ENCODE measurements around the gene PIGU. TPM values are rescaled to one million over a fixed set of nuclear protein-coding genes. Genes with fewer than 3 reads are reported as not detected.

The PIGU gene
- total RNA-seq, 2 donors from 2014 or later, result 35.8 to 41.2 TPM

DNA sequence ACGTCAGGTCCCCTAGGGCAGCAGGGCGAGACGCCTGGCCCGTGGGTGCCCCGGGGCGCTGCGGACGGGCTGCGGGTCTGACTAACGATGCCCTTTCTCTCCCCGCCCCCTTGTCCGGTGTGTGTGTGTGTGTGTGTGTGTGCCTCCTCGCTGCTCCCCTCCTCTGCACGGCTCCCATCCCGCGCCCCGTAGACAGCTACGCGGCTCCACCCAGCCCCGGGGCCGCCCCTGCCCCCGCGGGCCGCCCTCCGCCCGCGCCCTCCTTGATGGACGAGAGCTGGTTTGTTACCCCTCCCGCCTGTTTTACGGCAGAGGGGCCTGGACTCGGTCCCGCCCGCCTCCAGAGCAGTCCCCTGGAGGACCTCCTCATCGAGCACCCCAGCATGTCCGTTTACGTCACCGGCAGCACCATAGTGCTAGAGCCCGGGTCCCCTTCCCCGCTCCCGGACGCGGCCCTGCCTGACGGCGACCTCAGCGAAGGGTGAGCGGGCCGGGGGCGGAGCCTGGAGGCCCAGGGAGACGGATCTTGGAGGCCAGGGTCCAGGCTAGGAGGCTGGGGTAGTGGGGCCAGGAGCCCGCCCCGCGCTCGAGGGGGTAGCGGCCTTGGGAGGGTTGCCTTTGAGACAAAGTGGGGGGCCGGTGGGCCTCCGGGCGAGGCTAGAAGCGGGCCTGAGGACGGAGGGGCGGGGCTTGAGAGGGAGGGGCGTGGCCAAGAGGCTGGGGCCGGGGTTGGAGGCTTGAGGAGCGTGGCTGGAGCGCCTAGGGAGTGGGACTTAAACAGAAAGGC lies 32.3 kb upstream of the PIGU start:
- H3K9ac ChIP-seq (ENCODE audit: extremely low read depth, low read length, poor library complexity, severe bottlenecking), result no peak overlapping the region
- H3K36me3 Mint-ChIP-seq (ENCODE audit: low read depth), result peaks cover 14% of the 10 kb centered on the region
- H3K4me1 ChIP-seq (ENCODE audit: control insufficient read depth, insufficient read depth, low read length), result peaks cover 5% of the 10 kb centered on the region
- H3K27me3 ChIP-seq (ENCODE audit: control insufficient read depth, insufficient read depth, low read length, poor library complexity, severe bottlenecking), result peaks cover 16% of the 10 kb centered on the region
- H3K4me3 Mint-ChIP-seq, result peak overlapping the region; percentile 67
- peaks cover 13% of the 10 kb centered on the region for H3K36me3 ChIP-seq (ENCODE audit: control insufficient read depth, insufficient read depth, low read length)
- no peaks in the 10 kb centered on the region for H3K9me3 Mint-ChIP-seq
- peak; percentile 95 for DNase-seq
- WGBS, 2 experiments (ENCODE audit: insufficient coverage in 1 of 2, insufficient read length in 1 of 2), result 6% methylated on average over 7 to 64 of the region's 64 CpGs
- H3K4me3 ChIP-seq (ENCODE audit: low read length), result peak overlapping the region; percentile 76
- no peaks in the 10 kb centered on the region for H3K9me3 ChIP-seq (ENCODE audit: control insufficient read depth, low read length)
- TF ChIP-seq, protein P1, sequence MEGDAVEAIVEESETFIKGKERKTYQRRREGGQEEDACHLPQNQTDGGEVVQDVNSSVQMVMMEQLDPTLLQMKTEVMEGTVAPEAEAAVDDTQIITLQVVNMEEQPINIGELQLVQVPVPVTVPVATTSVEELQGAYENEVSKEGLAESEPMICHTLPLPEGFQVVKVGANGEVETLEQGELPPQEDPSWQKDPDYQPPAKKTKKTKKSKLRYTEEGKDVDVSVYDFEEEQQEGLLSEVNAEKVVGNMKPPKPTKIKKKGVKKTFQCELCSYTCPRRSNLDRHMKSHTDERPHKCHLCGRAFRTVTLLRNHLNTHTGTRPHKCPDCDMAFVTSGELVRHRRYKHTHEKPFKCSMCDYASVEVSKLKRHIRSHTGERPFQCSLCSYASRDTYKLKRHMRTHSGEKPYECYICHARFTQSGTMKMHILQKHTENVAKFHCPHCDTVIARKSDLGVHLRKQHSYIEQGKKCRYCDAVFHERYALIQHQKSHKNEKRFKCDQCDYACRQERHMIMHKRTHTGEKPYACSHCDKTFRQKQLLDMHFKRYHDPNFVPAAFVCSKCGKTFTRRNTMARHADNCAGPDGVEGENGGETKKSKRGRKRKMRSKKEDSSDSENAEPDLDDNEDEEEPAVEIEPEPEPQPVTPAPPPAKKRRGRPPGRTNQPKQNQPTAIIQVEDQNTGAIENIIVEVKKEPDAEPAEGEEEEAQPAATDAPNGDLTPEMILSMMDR (conservative IDR thresholded peaks at IDR 0.05), result no peak
- H3K27me3 Mint-ChIP-seq (ENCODE audit: insufficient read depth), result peaks cover 42% of the 10 kb centered on the region
- peaks cover 18% of the 10 kb centered on the region for H3K4me1 Mint-ChIP-seq
- peak overlapping the region; percentile 40 for H3K27ac ChIP-seq (ENCODE audit: low read depth, low read length)
- no peak overlapping the region for H3K27ac Mint-ChIP-seq

DNA sequence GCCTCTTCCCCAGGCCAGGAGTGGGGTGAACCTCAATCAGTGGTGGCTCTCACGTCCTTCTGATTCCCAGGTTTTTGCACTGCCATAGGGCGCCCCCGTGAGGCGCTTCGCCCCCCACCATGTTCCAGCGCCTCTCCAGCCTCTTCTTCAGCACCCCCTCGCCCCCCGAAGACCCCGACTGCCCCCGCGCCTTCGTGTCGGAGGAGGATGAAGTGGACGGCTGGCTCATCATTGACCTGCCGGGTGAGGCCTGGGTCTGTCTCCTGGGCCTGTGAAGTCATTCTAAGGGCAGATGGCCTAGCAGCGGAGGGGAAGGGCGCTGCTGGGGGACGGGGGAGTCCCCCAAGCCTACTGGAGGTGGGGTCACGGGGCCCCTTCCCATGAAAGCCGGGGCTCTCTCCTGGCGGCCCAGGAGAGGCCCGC lies 31.7 kb upstream of the PIGU start:
- Histone ChIP-seq H3K27me3 (ENCODE audit: control insufficient read depth, insufficient read depth, low read length, poor library complexity, severe bottlenecking) (peaks cover 16% of the 10 kb centered on the region), H3K4me3 (ENCODE audit: low read length) (peak overlapping the region; percentile 76), H3K9ac (ENCODE audit: extremely low read depth, low read length, poor library complexity, severe bottlenecking) (no peak overlapping the region), H3K27ac (ENCODE audit: low read depth, low read length) (no peak overlapping the region), H3K4me1 (ENCODE audit: control insufficient read depth, insufficient read depth, low read length) (peaks cover 5% of the 10 kb centered on the region), H3K9me3 (ENCODE audit: control insufficient read depth, low read length) (no peaks in the 10 kb centered on the region), H3K36me3 (ENCODE audit: control insufficient read depth, insufficient read depth, low read length) (peaks cover 7% of the 10 kb centered on the region)
- H3K27me3 Mint-ChIP-seq (ENCODE audit: insufficient read depth), result peaks cover 42% of the 10 kb centered on the region
- H3K27ac Mint-ChIP-seq, result no peak overlapping the region
- TF ChIP-seq, protein P1 (conservative IDR thresholded peaks at IDR 0.05), result peak; percentile 80
- peak; percentile 81 for DNase-seq
- peaks cover 11% of the 10 kb centered on the region for H3K36me3 Mint-ChIP-seq (ENCODE audit: low read depth)
- peak overlapping the region; percentile 67 for H3K4me3 Mint-ChIP-seq
- peaks cover 18% of the 10 kb centered on the region for H3K4me1 Mint-ChIP-seq
- 19 to 35% methylated on average over 6 to 22 of the region's 22 CpGs for WGBS, 2 experiments (ENCODE audit: insufficient coverage in 1 of 2, insufficient read length in 1 of 2)
- H3K9me3 Mint-ChIP-seq, result no peaks in the 10 kb centered on the region

DNA sequence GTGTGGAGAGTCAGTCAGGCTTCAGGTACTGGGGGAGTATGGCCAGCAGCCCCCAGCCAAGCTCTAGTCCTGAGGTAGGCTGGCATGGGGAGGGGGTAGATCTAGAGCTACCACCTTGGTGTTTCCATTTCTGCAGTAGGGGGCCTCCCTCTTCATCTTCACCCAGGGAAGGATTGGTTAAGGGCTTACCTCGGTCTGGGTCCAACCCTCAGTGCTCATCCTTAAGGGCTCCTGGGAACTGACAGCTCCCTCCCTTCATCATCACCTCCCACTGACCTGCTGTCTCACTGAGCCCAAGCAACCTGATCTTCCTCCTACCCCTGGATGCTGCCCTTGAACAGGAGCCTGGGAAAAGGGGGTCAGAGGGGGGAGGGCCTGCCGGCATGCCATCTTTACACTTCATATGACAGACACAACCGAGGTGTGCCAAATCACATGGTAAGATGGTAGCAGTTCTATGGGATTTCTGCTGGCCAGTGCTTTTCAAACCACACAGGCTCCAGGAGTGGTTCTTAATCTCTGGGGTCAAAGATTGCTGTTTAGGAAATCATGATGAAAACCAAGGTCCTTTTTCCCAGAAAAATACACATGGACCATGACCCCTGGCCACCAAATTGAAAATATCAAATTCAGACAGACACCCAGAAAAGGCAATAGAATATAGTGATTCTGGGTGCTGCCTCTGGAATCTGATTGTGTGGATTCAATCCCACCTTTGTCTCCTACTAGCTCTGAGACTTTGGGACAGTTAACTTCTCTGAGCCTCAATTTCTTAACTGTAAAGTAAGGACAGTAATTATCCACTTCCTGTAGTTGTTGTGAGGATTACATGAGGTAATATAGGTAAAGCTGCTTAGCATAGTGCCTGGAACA lies 30.3 kb upstream of the PIGU start:
- H3K36me3 ChIP-seq (ENCODE audit: control insufficient read depth, insufficient read depth, low read length), result peaks cover 4% of the 10 kb centered on the region
- Mint-ChIP-seq H3K4me1 (peaks cover 28% of the 10 kb centered on the region), H3K9me3 (no peaks in the 10 kb centered on the region), H3K36me3 (ENCODE audit: low read depth) (peaks cover 3% of the 10 kb centered on the region), H3K4me3 (no peak overlapping the region), H3K27me3 (ENCODE audit: insufficient read depth) (peaks cover 48% of the 10 kb centered on the region), H3K27ac (no peak overlapping the region)
- no peak for DNase-seq
- H3K4me1 ChIP-seq (ENCODE audit: control insufficient read depth, insufficient read depth, low read length), result peaks cover 5% of the 10 kb centered on the region
- no peak overlapping the region for H3K4me3 ChIP-seq (ENCODE audit: low read length)
- H3K9ac ChIP-seq (ENCODE audit: extremely low read depth, low read length, poor library complexity, severe bottlenecking), result no peak overlapping the region
- TF ChIP-seq, protein P1 (conservative IDR thresholded peaks at IDR 0.05), result no peak
- no peak overlapping the region for H3K27ac ChIP-seq (ENCODE audit: low read depth, low read length)
- WGBS, 2 experiments (ENCODE audit: insufficient coverage in 1 of 2, insufficient read length in 1 of 2), result 94 to 100% methylated on average over 2 to 3 of the region's 3 CpGs
- H3K9me3 ChIP-seq (ENCODE audit: control insufficient read depth, low read length), result no peaks in the 10 kb centered on the region
- H3K27me3 ChIP-seq (ENCODE audit: control insufficient read depth, insufficient read depth, low read length, poor library complexity, severe bottlenecking), result peaks cover 24% of the 10 kb centered on the region

Data from endodermal cell (in vitro differentiated cells).